Neural cell (in vitro differentiated cells): ENCODE data around the gene SOX4. TPM values are rescaled to one million over a fixed set of nuclear protein-coding genes. Genes with fewer than 3 reads are reported as not detected.

Experiments
- H2AFZ ChIP-seq: fragments of 200-600, 300-800 bp; sonication (generic), shearing (Covaris generic); 2 replicates; pipeline ENCODE4 v1.6.0; 2014; ENCODE audit warnings: low read depth, mild to moderate bottlenecking, antibody characterized with exemption, low read length, moderate library complexity
- H3F3A ChIP-seq: fragments of 200-600 bp; shearing (Covaris generic); 2 replicates; pipeline ENCODE4 v1.6.1; 2016; ENCODE audit warnings: mild to moderate bottlenecking, moderate library complexity, mixed read lengths, antibody characterized with exemption, low read length; ENCODE audit not compliant: insufficient read depth, poor library complexity, severe bottlenecking
- H3K27ac ChIP-seq: fragments of 200-600, 300-800 bp; sonication (generic), shearing (Covaris generic); 2 replicates; pipeline ENCODE4 v1.5.1; 2014; ENCODE audit warnings: mild to moderate bottlenecking, low read length, moderate library complexity
- H3K27me3 ChIP-seq: fragments of 300-800, 200-600 bp; sonication (generic), shearing (Covaris generic); 2 replicates; pipeline ENCODE4 v1.6.0; 2014; ENCODE audit warnings: mild to moderate bottlenecking, low read depth, low read length, moderate library complexity; ENCODE audit not compliant: insufficient read depth
- H3K36me3 ChIP-seq: fragments of 300-800, 200-600 bp; sonication (generic), shearing (Covaris generic); 2 replicates; pipeline ENCODE4 v1.5.1; 2014; ENCODE audit warnings: mild to moderate bottlenecking, antibody characterized with exemption, low read length, moderate library complexity; ENCODE audit not compliant: insufficient read depth
- H3K4me2 ChIP-seq: fragments of 300-800, 200-600 bp; sonication (generic), shearing (Covaris generic); 2 replicates; pipeline ENCODE4 v1.6.0; 2014; ENCODE audit warnings: mild to moderate bottlenecking, low read length
- H3K4me3 ChIP-seq: fragments of 300-800, 200-600 bp; sonication (generic), shearing (Covaris generic); 2 replicates; pipeline ENCODE4 v1.5.1; 2014; ENCODE audit warnings: mild to moderate bottlenecking, low read length, moderate library complexity
- H3K79me2 ChIP-seq: fragments of 200-600 bp; shearing (Covaris generic); replicated peaks from 2 replicates; pipeline ENCODE4 v1.6.0; 2014; ENCODE audit warnings: mild to moderate bottlenecking, low read length, moderate library complexity; ENCODE audit not compliant: insufficient read depth
- H3K9ac ChIP-seq: fragments of 300-800, 200-600 bp; sonication (generic), shearing (Covaris generic); 2 replicates; pipeline ENCODE4 v1.6.1; 2016; ENCODE audit warnings: mild to moderate bottlenecking, low read length, mixed read lengths
- H3K9me2 ChIP-seq: fragments of 200-600 bp; shearing (Covaris generic); 2 replicates; pipeline ENCODE4 v1.6.1; 2016; ENCODE audit warnings: mild to moderate bottlenecking, low read length, mixed read lengths; ENCODE audit not compliant: insufficient read depth
- H3K9me3 ChIP-seq: fragments of 200-600, 300-800 bp; sonication (generic), shearing (Covaris generic); 2 replicates; pipeline ENCODE4 v1.6.1; 2016; ENCODE audit warnings: mild to moderate bottlenecking, mixed run types, low read length, moderate library complexity, mixed read lengths
- H4K20me1 ChIP-seq: fragments of 200-600 bp; shearing (Covaris generic); 2 replicates; pipeline ENCODE4 v1.6.1; 2016; ENCODE audit warnings: mild to moderate bottlenecking, mixed run types; ENCODE audit not compliant: insufficient read depth
- CTCF ChIP-seq: fragments of 450-650 bp; IDR thresholded peaks from 2 replicates; pipeline ENCODE4 v1.5.1; 2014; ENCODE audit warnings: antibody characterized with exemption, mild to moderate bottlenecking, moderate library complexity; ENCODE audit not compliant: poor library complexity, severe bottlenecking
- EP300 ChIP-seq: fragments of 450-650 bp; conservative IDR thresholded peaks from 2 replicates; pipeline ENCODE4 v1.6.1; 2014; ENCODE audit warnings: antibody characterized with exemption, mild to moderate bottlenecking, moderate library complexity; ENCODE audit not compliant: poor library complexity, severe bottlenecking
- EZH2 ChIP-seq: fragments of 200-600, 300-800 bp; shearing (Covaris generic), sonication (generic); IDR thresholded peaks from 2 replicates; pipeline ENCODE4 v1.6.1; 2014; ENCODE audit warnings: antibody characterized with exemption, low read length, borderline replicate concordance, mild to moderate bottlenecking; ENCODE audit not compliant: insufficient read depth, poor library complexity, severe bottlenecking
- MXI1 ChIP-seq: fragments of 450-650 bp; conservative IDR thresholded peaks from 2 replicates; pipeline ENCODE4 v1.6.1; 2014; ENCODE audit warnings: antibody characterized with exemption, mild to moderate bottlenecking; ENCODE audit not compliant: poor library complexity, severe bottlenecking
- POLR2AphosphoS5 ChIP-seq: IDR thresholded peaks from 2 replicates; pipeline ENCODE4 v1.6.1; 2012
- RAD21 ChIP-seq: fragments of 450-650 bp; conservative IDR thresholded peaks from 2 replicates; pipeline ENCODE4 v1.6.1; 2014; ENCODE audit warnings: antibody characterized with exemption, mild to moderate bottlenecking, moderate library complexity
- REST ChIP-seq: IDR thresholded peaks from 2 replicates; pipeline ENCODE4 v1.6.1; 2012; ENCODE audit warnings: borderline replicate concordance
- SMC3 ChIP-seq: fragments of 450-650 bp; conservative IDR thresholded peaks from 2 replicates; pipeline ENCODE4 v1.6.1; 2014; ENCODE audit warnings: antibody characterized with exemption, mild to moderate bottlenecking, moderate library complexity; ENCODE audit not compliant: poor library complexity
- TAF1 ChIP-seq: IDR thresholded peaks from 2 replicates; pipeline ENCODE4 v1.6.1; 2012; ENCODE audit warnings: low read depth
- polyA plus RNA-seq: library from polyadenylated mRNA; depleted of rRNA; stranded (reverse); fragments of >200 nt; gene quantifications from 2 replicates; pipeline ENCODE4 v1.2.3, GENCODE V29; 2014

Gene SOX4
- polyA plus RNA-seq, 1 donor from 2014 or later: 394 TPM

DNA sequence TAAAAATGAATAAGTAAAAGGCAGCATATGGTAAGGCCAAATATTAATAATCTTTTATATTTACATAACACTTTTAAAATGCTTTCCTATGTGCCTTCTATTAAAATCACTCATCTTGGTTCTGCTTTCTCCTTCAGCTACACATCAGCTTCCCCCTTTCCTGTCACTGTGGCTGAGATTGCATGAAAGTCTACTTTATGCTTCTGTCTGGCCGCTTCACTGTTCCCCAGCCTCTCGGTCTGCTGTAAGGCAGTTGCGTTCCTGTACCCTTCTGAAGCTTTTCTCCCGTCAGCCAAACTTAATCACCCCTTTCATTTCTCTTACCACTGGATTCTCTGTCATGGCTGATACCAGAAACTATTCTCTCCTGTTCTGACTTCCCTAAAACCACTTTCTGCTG, 34.6 kb downstream of the SOX4 start:
- Histone ChIP-seq H3K4me3 (no peak overlapping the region), H3K27me3 (no peaks in the 10 kb centered on the region), H2AFZ (no peak overlapping the region), H3K36me3 (no peaks in the 10 kb centered on the region), H3K27ac (no peak overlapping the region), H3K79me2 (no peaks in the 10 kb centered on the region), H3F3A (no peaks in the 10 kb centered on the region), H3K9me2 (no peaks in the 10 kb centered on the region), H4K20me1 (no peaks in the 10 kb centered on the region), H3K9me3 (no peaks in the 10 kb centered on the region), H3K9ac (no peak overlapping the region), H3K4me2 (no peak overlapping the region)
- no peak for TF ChIP-seq EP300
- no peak for TF ChIP-seq EZH2
- no peak for TF ChIP-seq POLR2AphosphoS5
- TF ChIP-seq CTCF: no peak
- TF ChIP-seq MXI1: no peak
- TF ChIP-seq REST: no peak
- TF ChIP-seq RAD21: no peak

GRCh38 chr6:21633511-21634109, 40.1 kb downstream of the SOX4 start:
- H3K36me3 ChIP-seq: no peaks in the 10 kb centered on the region
- no peak for TF ChIP-seq CTCF
- TF ChIP-seq TAF1: no peak
- no peak for TF ChIP-seq EZH2
- no peak for TF ChIP-seq SMC3
- no peak for TF ChIP-seq REST
- TF ChIP-seq POLR2AphosphoS5: no peak
- no peak for TF ChIP-seq EP300
- no peak for TF ChIP-seq RAD21
- TF ChIP-seq MXI1: no peak
- no peaks in the 10 kb centered on the region for H3K9me3 ChIP-seq
- H3K9ac ChIP-seq: no peak overlapping the region
- no peak overlapping the region for H3K27ac ChIP-seq
- H3K27me3 ChIP-seq: no peaks in the 10 kb centered on the region
- H3K4me2 ChIP-seq: no peak overlapping the region
- no peaks in the 10 kb centered on the region for H3K79me2 ChIP-seq
- no peaks in the 10 kb centered on the region for H3F3A ChIP-seq
- no peak overlapping the region for H2AFZ ChIP-seq
- H3K4me3 ChIP-seq: no peak overlapping the region
- H3K9me2 ChIP-seq: no peaks in the 10 kb centered on the region
- H4K20me1 ChIP-seq: no peaks in the 10 kb centered on the region
